ENCODE data around the gene PRRT3. TPM values are rescaled to one million over a fixed set of nuclear protein-coding genes. Genes with fewer than 3 reads are reported as not detected.
"Not testable (repeated sequence)": the region's sequence is repeated elsewhere in the genome, so short reads cannot be mapped to it uniquely, and the experiment has no call there.

PRRT3 gene
- total RNA-seq, 1 experiment from 2014 or later = 0.90 TPM

DNA sequence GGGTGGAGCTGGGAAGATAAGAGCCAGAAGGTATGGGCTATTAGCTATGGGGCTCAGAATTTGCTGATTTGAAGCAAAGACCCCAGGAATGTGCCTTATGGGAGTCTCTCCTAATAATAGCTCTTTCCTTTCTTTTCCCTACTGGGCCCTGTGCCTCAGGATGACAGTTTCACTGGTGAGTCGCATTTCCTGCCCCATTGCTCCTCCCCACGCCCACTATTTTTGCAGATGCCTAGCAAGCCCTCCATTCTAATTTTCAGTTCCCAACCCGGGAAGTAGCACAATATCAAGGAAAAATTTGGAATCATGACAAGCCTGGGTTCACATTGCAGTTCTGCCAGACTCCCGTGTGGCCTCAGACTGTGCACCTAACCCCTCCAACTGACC is 49.0 kb downstream of the PRRT3 start:
- no peaks in the 10 kb centered on the region for H3K9me2 ChIP-seq (ENCODE audit: insufficient read depth)
- H3K4me3 ChIP-seq = peak overlapping the region; percentile 50; the same call in 1 of the 2 replicates
- H3F3A ChIP-seq (ENCODE audit: insufficient read depth, low read depth) = peaks cover 32% of the 10 kb centered on the region
- H3K36me3 ChIP-seq (ENCODE audit: low read depth) = 0 out of 2 replicates have a peak, but pooled peaks cover 3% of the 10 kb centered on the region
- peak overlapping the region; percentile 80 for H3K4me2 ChIP-seq
- BruUV-seq (replicated peaks) = no TSS peak
- H3K27me3 ChIP-seq (ENCODE audit: insufficient read depth, low read depth) = no peaks in the 10 kb centered on the region
- H3K9me3 ChIP-seq (ENCODE audit: insufficient read depth, low read depth) = no peaks in the 10 kb centered on the region
- peak overlapping the region; percentile 25 for H3K27ac ChIP-seq
- POLR2A ChIA-PET (ENCODE audit: unreplicated experiment) = interaction anchor here (0.7 kb wide), 1 partner anchor 9 kb away, joined by 9 read pairs; no protein-coding TSS in a partner anchor
- peaks cover 46% of the 10 kb centered on the region for H3K4me1 ChIP-seq (replicated peaks; ENCODE audit: insufficient read depth)
- DNase-seq = no peak
- CTCF ChIA-PET = interaction anchor here (0.7 kb wide), 1 partner anchor 28 kb away, joined by 3 read pairs; no protein-coding TSS in a partner anchor
- intact Hi-C loops (cut with micrococcal nuclease; ENCODE audit: unreplicated experiment) = no loop called here
- no peaks in the 10 kb centered on the region for H4K20me1 ChIP-seq (ENCODE audit: insufficient read depth)
- TF ChIP-seq, protein P1, sequence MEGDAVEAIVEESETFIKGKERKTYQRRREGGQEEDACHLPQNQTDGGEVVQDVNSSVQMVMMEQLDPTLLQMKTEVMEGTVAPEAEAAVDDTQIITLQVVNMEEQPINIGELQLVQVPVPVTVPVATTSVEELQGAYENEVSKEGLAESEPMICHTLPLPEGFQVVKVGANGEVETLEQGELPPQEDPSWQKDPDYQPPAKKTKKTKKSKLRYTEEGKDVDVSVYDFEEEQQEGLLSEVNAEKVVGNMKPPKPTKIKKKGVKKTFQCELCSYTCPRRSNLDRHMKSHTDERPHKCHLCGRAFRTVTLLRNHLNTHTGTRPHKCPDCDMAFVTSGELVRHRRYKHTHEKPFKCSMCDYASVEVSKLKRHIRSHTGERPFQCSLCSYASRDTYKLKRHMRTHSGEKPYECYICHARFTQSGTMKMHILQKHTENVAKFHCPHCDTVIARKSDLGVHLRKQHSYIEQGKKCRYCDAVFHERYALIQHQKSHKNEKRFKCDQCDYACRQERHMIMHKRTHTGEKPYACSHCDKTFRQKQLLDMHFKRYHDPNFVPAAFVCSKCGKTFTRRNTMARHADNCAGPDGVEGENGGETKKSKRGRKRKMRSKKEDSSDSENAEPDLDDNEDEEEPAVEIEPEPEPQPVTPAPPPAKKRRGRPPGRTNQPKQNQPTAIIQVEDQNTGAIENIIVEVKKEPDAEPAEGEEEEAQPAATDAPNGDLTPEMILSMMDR (conservative IDR thresholded peaks at IDR 0.05) = no peak
- no peak for TF ChIP-seq EZH2 (IDR thresholded peaks at IDR 0.05; ENCODE audit: low read depth)
- H3K79me2 ChIP-seq (ENCODE audit: low read depth) = no peaks in the 10 kb centered on the region
- H2AFZ ChIP-seq = no peak overlapping the region

DNA sequence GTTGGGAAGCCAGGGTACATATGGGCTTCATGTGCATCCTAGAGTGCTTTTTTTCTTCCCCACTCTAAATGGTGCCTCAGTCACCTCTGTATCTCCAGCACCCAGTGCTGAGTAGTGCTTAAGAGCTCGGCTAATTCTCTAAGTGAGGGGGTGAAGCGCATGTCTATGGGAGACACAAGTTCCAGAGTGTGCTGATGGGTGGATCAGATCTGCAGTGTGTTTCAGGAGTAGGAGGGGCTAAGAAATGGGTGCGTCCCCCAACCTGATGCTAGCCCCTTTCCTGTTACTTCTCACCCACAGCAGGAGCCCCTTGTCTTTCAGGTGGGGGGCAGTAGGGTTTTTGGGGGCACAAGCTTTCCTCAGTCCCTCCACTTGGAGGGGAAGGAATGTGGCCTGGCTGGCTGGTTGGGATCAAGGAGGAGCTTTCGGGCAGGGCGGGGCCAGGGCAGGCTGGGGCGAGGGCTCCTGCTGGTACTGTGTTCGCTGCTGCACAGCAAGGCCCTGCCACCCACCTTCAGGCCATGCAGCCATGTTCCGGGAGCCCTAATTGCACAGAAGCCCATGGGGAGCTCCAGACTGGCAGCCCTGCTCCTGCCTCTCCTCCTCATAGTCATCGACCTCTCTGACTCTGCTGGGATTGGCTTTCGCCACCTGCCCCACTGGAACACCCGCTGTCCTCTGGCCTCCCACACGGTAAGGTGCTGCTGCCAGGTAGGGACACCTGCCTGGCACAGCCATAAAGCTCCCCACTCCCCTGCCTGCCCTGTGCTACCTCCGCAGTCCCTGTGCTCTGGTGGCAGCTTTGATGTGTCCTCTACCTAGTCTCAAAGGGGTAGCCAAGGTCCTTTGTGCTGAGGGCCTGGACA is 49.6 kb downstream of the PRRT3 start, which contains the start of gene IL17RE:
Gene IL17RE, plus strand, starts transcription at position 477 of the 866 bp plus-strand sequence. Its CDS starts 85 bp downstream, at position 562.
- no TSS peak for BruUV-seq (replicated peaks)
- peak within 1 kb of the TSS; percentile 80 for H3K4me2 ChIP-seq
- H3K4me3 ChIP-seq = peak within 1 kb of the TSS; percentile 50; the same call in 1 of the 2 replicates
- peaks cover 38% of the 10 kb centered on the region for H3F3A ChIP-seq (ENCODE audit: insufficient read depth, low read depth)
- peaks cover 53% of the 10 kb centered on the region for H3K4me1 ChIP-seq (replicated peaks; ENCODE audit: insufficient read depth)
- ChIA-PET CTCF (interaction anchor here (0.7 kb wide), 1 partner anchor 28 kb away, joined by 3 read pairs; no protein-coding TSS in a partner anchor), POLR2A (ENCODE audit: unreplicated experiment) (interaction anchor here (0.7 kb wide), 2 partner anchors 10 to 43 kb away, joined by 5 to 9 read pairs; no protein-coding TSS in a partner anchor)
- H3K9me3 ChIP-seq (ENCODE audit: insufficient read depth, low read depth) = no peaks in the 10 kb centered on the region
- H4K20me1 ChIP-seq (ENCODE audit: insufficient read depth) = no peaks in the 10 kb centered on the region
- peak in 1 of 2 experiments; percentile 61 for DNase-seq
- H3K27me3 ChIP-seq (ENCODE audit: insufficient read depth, low read depth) = no peaks in the 10 kb centered on the region
- H3K36me3 ChIP-seq (ENCODE audit: low read depth) = 0 out of 2 replicates have a peak, but pooled peaks cover 3% of the 10 kb centered on the region
- no peaks in the 10 kb centered on the region for H3K9me2 ChIP-seq (ENCODE audit: insufficient read depth)
- H3K79me2 ChIP-seq (ENCODE audit: low read depth) = no peaks in the 10 kb centered on the region
- intact Hi-C loops (cut with micrococcal nuclease; ENCODE audit: unreplicated experiment) = no loop called here
- no peak within 1 kb of the TSS for H2AFZ ChIP-seq
- no peak for TF ChIP-seq EZH2 (IDR thresholded peaks at IDR 0.05; ENCODE audit: low read depth)
- TF ChIP-seq, protein P1 (conservative IDR thresholded peaks at IDR 0.05) = no peak
- peak within 1 kb of the TSS; percentile 25 for H3K27ac ChIP-seq

DNA sequence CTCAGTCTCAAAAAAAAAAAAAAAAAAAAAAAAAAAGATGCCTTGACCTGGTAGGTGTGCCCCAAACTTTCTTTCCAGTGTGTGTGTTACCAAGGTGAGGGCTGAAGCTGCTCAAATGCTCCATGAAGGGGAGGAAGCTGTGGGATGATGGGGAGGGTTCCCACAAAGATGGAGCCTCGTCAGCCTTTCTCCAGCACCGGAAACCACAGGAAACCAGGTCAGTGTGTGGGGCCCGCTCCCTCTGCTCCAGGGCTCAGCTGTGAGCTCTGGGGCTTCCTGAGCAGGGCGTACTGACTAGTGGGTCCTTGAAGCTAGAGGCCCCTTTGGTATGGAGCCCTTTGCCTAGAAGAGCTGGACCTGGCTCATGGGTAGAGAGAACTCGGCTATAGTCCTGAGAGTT is 50.2 kb downstream of the PRRT3 start:
- DNase-seq = no peak
- no peak overlapping the region for H3K27ac ChIP-seq
- H3K27me3 ChIP-seq (ENCODE audit: insufficient read depth, low read depth) = no peaks in the 10 kb centered on the region
- POLR2A ChIA-PET (ENCODE audit: unreplicated experiment) = no interaction called here
- peaks cover 59% of the 10 kb centered on the region for H3K4me1 ChIP-seq (replicated peaks; ENCODE audit: insufficient read depth)
- intact Hi-C loops (cut with micrococcal nuclease; ENCODE audit: unreplicated experiment) = no loop called here
- TF ChIP-seq, protein P1 (conservative IDR thresholded peaks at IDR 0.05) = no peak
- TF ChIP-seq EZH2 (IDR thresholded peaks at IDR 0.05; ENCODE audit: low read depth) = no peak
- no peak overlapping the region for H2AFZ ChIP-seq
- H3K4me3 ChIP-seq = no peak overlapping the region; the same call in 1 of the 2 replicates
- H3K9me2 ChIP-seq (ENCODE audit: insufficient read depth) = no peaks in the 10 kb centered on the region
- no peaks in the 10 kb centered on the region for H4K20me1 ChIP-seq (ENCODE audit: insufficient read depth)
- no peaks in the 10 kb centered on the region for H3K9me3 ChIP-seq (ENCODE audit: insufficient read depth, low read depth)
- peak overlapping the region; percentile 80 for H3K4me2 ChIP-seq
- H3K79me2 ChIP-seq (ENCODE audit: low read depth) = no peaks in the 10 kb centered on the region
- 0 out of 2 replicates have a peak, but pooled peaks cover 3% of the 10 kb centered on the region for H3K36me3 ChIP-seq (ENCODE audit: low read depth)
- H3F3A ChIP-seq (ENCODE audit: insufficient read depth, low read depth) = peaks cover 45% of the 10 kb centered on the region
- CTCF ChIA-PET = no interaction called here
- BruUV-seq (replicated peaks) = no TSS peak

DNA sequence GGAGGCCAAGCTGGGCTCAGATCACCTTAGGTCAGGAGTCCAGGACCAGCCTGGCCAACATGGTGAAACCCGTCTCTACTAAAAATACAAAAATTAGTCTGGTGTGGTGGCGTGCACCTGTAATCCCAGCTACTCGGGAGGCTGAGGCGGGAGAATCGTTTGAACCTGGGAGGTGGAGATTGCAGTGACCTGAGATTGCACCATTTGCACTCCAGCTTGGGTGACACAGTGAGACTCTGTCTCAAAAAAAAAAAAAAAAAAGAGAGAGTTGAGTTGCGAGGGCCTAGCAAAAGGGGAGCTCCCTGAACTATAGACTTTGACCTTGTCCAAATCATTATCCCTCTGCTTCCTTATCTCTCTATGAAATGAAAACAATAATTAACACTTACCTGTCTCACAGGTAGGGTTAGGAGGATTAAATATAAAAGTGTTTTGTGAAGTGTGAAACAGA is 51.2 kb downstream of the PRRT3 start:
- H3K27me3 ChIP-seq (ENCODE audit: insufficient read depth, low read depth); H3K4me2 ChIP-seq; BruUV-seq (replicated peaks); intact Hi-C loops (cut with micrococcal nuclease; ENCODE audit: unreplicated experiment); H2AFZ ChIP-seq; H3K79me2 ChIP-seq (ENCODE audit: low read depth); H3K9me3 ChIP-seq (ENCODE audit: insufficient read depth, low read depth); CTCF ChIA-PET; H4K20me1 ChIP-seq (ENCODE audit: insufficient read depth); DNase-seq; H3K27ac ChIP-seq; H3K9me2 ChIP-seq (ENCODE audit: insufficient read depth); H3K36me3 ChIP-seq (ENCODE audit: low read depth); H3K4me3 ChIP-seq: not testable (repeated sequence)
- peaks cover 54% of the 10 kb centered on the region for H3F3A ChIP-seq (ENCODE audit: insufficient read depth, low read depth)
- peaks cover 69% of the 10 kb centered on the region for H3K4me1 ChIP-seq (replicated peaks; ENCODE audit: insufficient read depth)
- POLR2A ChIA-PET (ENCODE audit: unreplicated experiment) = interaction anchor here (0.7 kb wide), 1 partner anchor 12 kb away, joined by 3 read pairs; no protein-coding TSS in a partner anchor

Measured in PC-9 (cell line).